NCI-H128 (cell line): ENCODE measurements around the gene KCNQ1.
"Not testable (repeated sequence)": the region's sequence is repeated elsewhere in the genome, so short reads cannot be mapped to it uniquely, and the experiment has no call there.

Experiments
- DNase-seq: peaks from one replicate; lab custom pipeline; 2025; ENCODE audit not compliant: unreplicated experiment; lab: John Stamatoyannopoulos, UW

Gene KCNQ1

GRCh38 chr11:2587976-2588748 lies 143.4 kb downstream of the KCNQ1 start:
- no peak for DNase-seq

- no peak for DNase-seq
These were observed 144.2 kb downstream of the KCNQ1 start for GRCh38 chr11:2588809-2589537.

GRCh38 chr11:2589538-2589934 lies 144.7 kb downstream of the KCNQ1 start:
- no peak for DNase-seq

GRCh38 chr11:2590131-2590964 lies 145.5 kb downstream of the KCNQ1 start:
- DNase-seq = no peak

GRCh38 chr11:2590965-2591754 lies 146.4 kb downstream of the KCNQ1 start:
- DNase-seq = no peak

GRCh38 chr11:2591805-2592204 lies 147.0 kb downstream of the KCNQ1 start:
- no peak for DNase-seq

GRCh38 chr11:2592559-2593392 lies 148.0 kb downstream of the KCNQ1 start:
- no peak for DNase-seq

GRCh38 chr11:2593393-2593950 lies 148.7 kb downstream of the KCNQ1 start:
- DNase-seq = no peak

GRCh38 chr11:2594267-2594666 lies 149.5 kb downstream of the KCNQ1 start:
- no peak for DNase-seq

GRCh38 chr11:2595204-2595603 lies 150.4 kb downstream of the KCNQ1 start:
- DNase-seq = no peak

GRCh38 chr11:2599561-2600189 lies 154.9 kb downstream of the KCNQ1 start:
- no peak for DNase-seq

- no peak for DNase-seq
These were observed 164.5 kb downstream of the KCNQ1 start for GRCh38 chr11:2609345-2609744.

GRCh38 chr11:2612884-2613571 lies 168.2 kb downstream of the KCNQ1 start:
- no peak for DNase-seq

- DNase-seq = no peak
These were observed 177.1 kb downstream of the KCNQ1 start for GRCh38 chr11:2621894-2622293.

GRCh38 chr11:2625183-2625582 lies 180.4 kb downstream of the KCNQ1 start:
- DNase-seq = no peak

GRCh38 chr11:2630679-2631078 lies 185.9 kb downstream of the KCNQ1 start:
- no peak for DNase-seq

GRCh38 chr11:2631161-2631560 lies 186.4 kb downstream of the KCNQ1 start:
- DNase-seq = no peak

- DNase-seq = not testable (repeated sequence)
These were observed 195.0 kb downstream of the KCNQ1 start for GRCh38 chr11:2639763-2640162.

- no peak for DNase-seq
These were observed 196.8 kb downstream of the KCNQ1 start for GRCh38 chr11:2641623-2642022.
